H1 (cell line): ENCODE data around the gene SMG7. TPM values are rescaled to one million over a fixed set of nuclear protein-coding genes. Genes with fewer than 3 reads are reported as not detected.

Experiments
- CTCF ChIA-PET: fragments of 300-600 bp; sonication (Branson Sonifier 250); formaldehyde crosslinking; loops from one replicate; lab custom pipeline; 2021; ENCODE audit not compliant: partially characterized antibody; lab: Charles Lee
- POLR2A ChIA-PET: fragments of 300-600 bp; sonication (Branson Sonifier 250); formaldehyde crosslinking; loops from one replicate; lab custom pipeline; 2021; ENCODE audit warnings: inconsistent platforms; ENCODE audit not compliant: partially characterized antibody; lab: Charles Lee
- DNase-seq, 2 experiments: peaks; one replicate each; pipeline versions ENCODE4 v3.0.0 to v3.0.0-alpha.2; 2010 to 2022; ENCODE audit warnings: low spot score in 2 of 2, low read depth in 1 of 2, mixed read lengths in 1 of 2
- FAIRE-seq: peaks from 2 replicates; lab custom pipeline; 2011; peaks lifted over from hg19 to GRCh38; lab: Jason Lieb, UNC
- H2AFZ ChIP-seq: 2 replicates; pipeline ENCODE4 v1.8.1; 2012; ENCODE audit warnings: low read length, inconsistent platforms
- H2AK5ac ChIP-seq: 2 replicates; pipeline ENCODE4 v1.6.1; 2013; ENCODE audit warnings: low read depth, low read length
- H2BK120ac ChIP-seq: replicated peaks from 2 replicates; pipeline ENCODE3; 2013; ENCODE audit warnings: low read depth, low read length, inconsistent platforms
- H2BK12ac ChIP-seq: 2 replicates; pipeline ENCODE4 v1.6.1; 2013; ENCODE audit warnings: low read depth, low read length
- H2BK15ac ChIP-seq: 2 replicates; pipeline ENCODE4 v1.6.1; 2013; ENCODE audit warnings: low read length
- H2BK20ac ChIP-seq: 2 replicates; pipeline ENCODE4 v1.6.1; 2013; ENCODE audit warnings: low read length
- H2BK5ac ChIP-seq: 2 replicates; pipeline ENCODE4 v1.6.1; 2013; ENCODE audit warnings: low read depth, low read length
- H3K14ac ChIP-seq: 2 replicates; pipeline ENCODE4 v1.6.1; 2013; ENCODE audit warnings: inconsistent platforms; ENCODE audit not compliant: insufficient read length
- H3K18ac ChIP-seq: 2 replicates; pipeline ENCODE4 v1.6.1; 2013; ENCODE audit warnings: low read length; ENCODE audit errors: extremely low read depth
- H3K23ac ChIP-seq: 2 replicates; pipeline ENCODE4 v1.6.1; 2013; ENCODE audit warnings: inconsistent platforms; ENCODE audit not compliant: insufficient read length
- H3K23me2 ChIP-seq: 2 replicates; pipeline ENCODE4 v1.6.1; 2013; ENCODE audit warnings: low read depth, low read length
- H3K27ac ChIP-seq: 2 replicates; pipeline ENCODE4 v1.6.1; 2011; ENCODE audit warnings: low read depth, low read length, inconsistent platforms
- H3K27me3 ChIP-seq, 4 experiments: replicated peaks in 1 of 4; 1 replicate in 1 of 4; 2 replicates in 3 of 4; pipeline versions ENCODE4 v1.6.1 to v1.8.1; 2011 to 2013; ENCODE audit warnings: low read length in 3 of 4, mild to moderate bottlenecking in 3 of 4, inconsistent platforms in 2 of 4, mixed read lengths in 2 of 4, moderate library complexity in 1 of 4; ENCODE audit not compliant: control insufficient read depth in 3 of 4, insufficient read depth in 3 of 4; ENCODE audit errors: extremely low read depth in 1 of 4
- H3K36me3 ChIP-seq, 4 experiments: 2 replicates each; pipeline versions ENCODE4 v1.6.1 to v1.8.1; 2011 to 2013; ENCODE audit warnings: mild to moderate bottlenecking in 4 of 4, low read length in 3 of 4, moderate library complexity in 2 of 4, control low read depth in 1 of 4, inconsistent platforms in 1 of 4; ENCODE audit not compliant: insufficient read depth in 4 of 4, control insufficient read depth in 2 of 4
- H3K4ac ChIP-seq: replicated peaks from 2 replicates; pipeline ENCODE3; 2013; ENCODE audit warnings: low read length, low read depth, mixed read lengths, inconsistent platforms; ENCODE audit not compliant: insufficient read length
- H3K4me1 ChIP-seq, 4 experiments: replicated peaks in 1 of 4; 1 replicate in 1 of 4; 2 replicates in 3 of 4; pipeline versions ENCODE4 v1.6.1 to v1.8.1; 2011 to 2013; ENCODE audit warnings: low read length in 3 of 4, inconsistent platforms in 2 of 4, mixed read lengths in 1 of 4; ENCODE audit not compliant: insufficient read depth in 4 of 4, control insufficient read depth in 3 of 4
- H3K4me2 ChIP-seq, 2 experiments: 2 replicates each; pipeline versions ENCODE4 v1.6.1 to v1.8.1; 2011 to 2013; ENCODE audit warnings: low read depth in 2 of 2, low read length in 2 of 2, control low read depth in 1 of 2, inconsistent platforms in 1 of 2, mild to moderate bottlenecking in 1 of 2; ENCODE audit not compliant: insufficient read depth in 1 of 2
- H3K4me3 ChIP-seq, 4 experiments: fragments of 200-600, 300-600 bp in 1 of 4; sonication (generic), shearing (Covaris generic), sonication (Bioruptor Twin) in 1 of 4; 2 replicates each; pipeline versions ENCODE4 v1.5.1 to v1.8.1; 2011 to 2016; ENCODE audit warnings: low read length in 4 of 4, low read depth in 3 of 4, control low read depth in 2 of 4, inconsistent platforms in 2 of 4, mild to moderate bottlenecking in 2 of 4, mixed read lengths in 1 of 4, moderate library complexity in 1 of 4; ENCODE audit not compliant: insufficient read depth in 2 of 4; ENCODE audit errors: extremely low read depth in 1 of 4
- H3K56ac ChIP-seq: replicated peaks from 2 replicates; pipeline ENCODE3; 2013; ENCODE audit warnings: low read depth, mild to moderate bottlenecking, mixed read lengths, low read length, inconsistent platforms; ENCODE audit not compliant: insufficient read length
- H3K79me1 ChIP-seq: 2 replicates; pipeline ENCODE4 v1.6.1; 2013; ENCODE audit warnings: low read depth, low read length, control low read depth
- H3K79me2 ChIP-seq, 2 experiments: 2 replicates each; pipeline versions ENCODE4 v1.6.1 to v1.8.1; 2012 to 2013; ENCODE audit warnings: low read length in 2 of 2, mild to moderate bottlenecking in 2 of 2, inconsistent platforms in 1 of 2; ENCODE audit not compliant: insufficient read depth in 2 of 2, control insufficient read depth in 1 of 2
- H3K9ac ChIP-seq, 4 experiments: replicated peaks in 1 of 4; 1 replicate in 1 of 4; 2 replicates in 3 of 4; pipeline versions ENCODE4 v1.6.1 to v1.8.1; 2011 to 2013; ENCODE audit warnings: low read depth in 3 of 4, low read length in 3 of 4, control low read depth in 2 of 4, mild to moderate bottlenecking in 2 of 4, moderate library complexity in 2 of 4, inconsistent platforms in 1 of 4; ENCODE audit errors: extremely low read depth in 1 of 4
- H3K9me3 ChIP-seq, 2 experiments: 2 replicates each; pipeline versions ENCODE4 v1.6.1 to v1.8.1; 2012 to 2013; ENCODE audit warnings: mild to moderate bottlenecking in 2 of 2, moderate library complexity in 2 of 2, control low read depth in 1 of 2, inconsistent platforms in 1 of 2, low read depth in 1 of 2, low read length in 1 of 2, mixed read lengths in 1 of 2; ENCODE audit not compliant: insufficient read depth in 2 of 2
- H4K20me1 ChIP-seq, 2 experiments: replicated peaks in 1 of 2; 2 replicates each; pipeline versions ENCODE3 to v1.8.1; 2011 to 2013; ENCODE audit warnings: inconsistent platforms in 2 of 2, low read length in 2 of 2, mild to moderate bottlenecking in 1 of 2; ENCODE audit not compliant: insufficient read depth in 2 of 2, control insufficient read depth in 1 of 2
- H4K5ac ChIP-seq: 2 replicates; pipeline ENCODE4 v1.6.1; 2013; ENCODE audit warnings: low read length, low read depth, mixed read lengths, inconsistent platforms; ENCODE audit not compliant: insufficient read length
- H4K8ac ChIP-seq: 2 replicates; pipeline ENCODE4 v1.8.0; 2013; ENCODE audit warnings: mild to moderate bottlenecking, moderate library complexity, low read length, inconsistent platforms; ENCODE audit not compliant: insufficient read depth; ENCODE audit errors: extremely low read depth
- H4K91ac ChIP-seq: replicated peaks from 2 replicates; pipeline ENCODE3; 2013; ENCODE audit warnings: low read length, mixed read lengths, inconsistent platforms; ENCODE audit not compliant: insufficient read length
- CTCF ChIP-seq, 3 experiments: IDR thresholded peaks; 1 replicate in 2 of 3; 2 replicates in 1 of 3; pipeline versions ENCODE4 v1.5.1 to v1.6.1; 2011; ENCODE audit warnings: low read length in 3 of 3, mild to moderate bottlenecking in 3 of 3, inconsistent platforms in 2 of 3, low read depth in 1 of 3, moderate library complexity in 1 of 3; ENCODE audit not compliant: insufficient read depth in 1 of 3; ENCODE audit errors: control extremely low read depth in 1 of 3
- FOSL1 ChIP-seq: IDR thresholded peaks from 2 replicates; pipeline ENCODE4 v1.6.1; 2011; ENCODE audit warnings: mild to moderate bottlenecking, low read depth, low read length, moderate library complexity; ENCODE audit not compliant: insufficient read depth
- JUND ChIP-seq: IDR thresholded peaks from 2 replicates; pipeline ENCODE4 v1.6.1; 2011; ENCODE audit warnings: mild to moderate bottlenecking, improper control_type of control experiment, low read length
- NANOG ChIP-seq: IDR thresholded peaks from 2 replicates; pipeline ENCODE4 v1.6.1; 2011; ENCODE audit warnings: low read length, low read depth, mild to moderate bottlenecking, inconsistent platforms; ENCODE audit not compliant: insufficient read depth, poor library complexity, severe bottlenecking
- POU5F1 ChIP-seq: IDR thresholded peaks from 2 replicates; pipeline ENCODE4 v1.6.1; 2011; ENCODE audit warnings: low read depth, mild to moderate bottlenecking, low read length, moderate library complexity
- SAP30 ChIP-seq: fragments of 300-600 bp; sonication (generic); IDR thresholded peaks from 2 replicates; pipeline ENCODE4 v1.7.1; 2012; ENCODE audit warnings: low read length, moderate library complexity, mild to moderate bottlenecking, inconsistent platforms; ENCODE audit not compliant: insufficient read depth, insufficient replicate concordance
- SIX5 ChIP-seq: IDR thresholded peaks from 2 replicates; pipeline ENCODE4 v1.6.1; 2011; ENCODE audit warnings: mild to moderate bottlenecking, low read depth, low read length
- SP2 ChIP-seq: IDR thresholded peaks from 2 replicates; pipeline ENCODE4 v1.6.1; 2012; ENCODE audit warnings: mild to moderate bottlenecking, low read length, inconsistent platforms
- WGBS, 2 experiments: shearing (Covaris generic) in 1 of 2; methylation state at CpG; one replicate each; pipeline versions ENCODE4 v1.1.6 to v1.1.7; 2013 to 2015; ENCODE audit warnings: low lambda C conversion rate in 2 of 2, mixed read lengths in 2 of 2, inconsistent platforms in 1 of 2, low coverage in 1 of 2, missing lambda C conversion rate in 1 of 2; ENCODE audit not compliant: insufficient replicate concordance in 2 of 2, insufficient coverage in 1 of 2, insufficient read length in 1 of 2; ENCODE audit errors: extremely low coverage in 1 of 2, missing lambda C conversion rate in 1 of 2; 5-methylcytosine and 5-hydroxymethylcytosine counted together
- polyA plus RNA-seq, 7 experiments: library from polyadenylated mRNA; depleted of rRNA in 3 of 7; stranded (reverse) in 5 of 7; unstranded in 2 of 7; fragments of >200 nt in 5 of 7; fragments of 200-250 nt in 2 of 7; gene quantifications; 1 replicate in 5 of 7; 2 replicates in 1 of 7; 4 replicates in 1 of 7; pipeline versions ENCODE4 v1.2.1 to v1.2.3, GENCODE V29; 2011 to 2013; ENCODE audit warnings: missing spikeins in 2 of 7, mixed read lengths in 2 of 7
- total RNA-seq: library from RNA; stranded (reverse); fragmentation: NEBNext Ultra II Directional; extraction: Animal tissue kit (Norgen Biotek cat#: 25700); gene quantifications from 2 replicates; pipeline ENCODE4 v1.2.1, GENCODE V29; 2021

SMG7 gene
- total and polyA plus RNA-seq, 2 of the 8 experiments (the other 6 are each of a cell fraction or from before 2014, with no cell fraction given): 39.3 to 65.6 TPM

GRCh38 chr1:183477986-183478781, 5.9 kb downstream of the SMG7 start:
- Histone ChIP-seq H2BK20ac (no peak overlapping the region), H3K4ac (no peak overlapping the region), H2BK12ac (no peak overlapping the region), H2BK120ac (no peak overlapping the region), H2BK15ac (no peak overlapping the region), H3K56ac (no peak overlapping the region), H3K79me2 (peaks cover 26 to 100% of the 10 kb centered on the region in 2 experiments), H3K23me2 (peaks cover 2% of the 10 kb centered on the region), H4K8ac (no peak overlapping the region), H3K4me2 (no peak overlapping the region), H3K36me3 (no peaks in the 10 kb centered on the region; a peak in 1 of 8 replicates), H3K18ac (no peak overlapping the region), H3K23ac (no peak overlapping the region), H3K14ac (no peak overlapping the region), H3K4me1 (peaks cover 0 to 8% (median 3%) of the 10 kb centered on the region in 4 experiments; a peak in 5 of 7 replicates), H3K79me1 (peaks cover 10% of the 10 kb centered on the region), H2AFZ (no peak overlapping the region), H3K9me3 (no peaks in the 10 kb centered on the region), H4K20me1 (peaks cover 11 to 16% of the 10 kb centered on the region in 2 experiments), H2BK5ac (no peak overlapping the region), H3K9ac (no peak overlapping the region), H3K4me3 (no peak overlapping the region), H3K27me3 (no peaks in the 10 kb centered on the region), H4K91ac (no peak overlapping the region), H4K5ac (no peak overlapping the region), H3K27ac (no peak overlapping the region), H2AK5ac (no peak overlapping the region)
- POLR2A ChIA-PET: no interaction called here
- CTCF ChIA-PET: interaction anchor here (1.0 to 1.3 kb wide), 2 partner anchors 30 to 250 kb away, joined by 3 read pairs; no protein-coding TSS in a partner anchor
- FAIRE-seq: no peak
- WGBS, 2 experiments: 91% methylated on average over 3 of the region's 3 CpGs; no CpG with 5 or more reads in 1 of the 2 experiments
- no peak for DNase-seq
- TF ChIP-seq SP2 (no peak), POU5F1 (no peak), JUND (no peak), SIX5 (no peak), NANOG (no peak), SAP30 (no peak), FOSL1 (no peak), CTCF (IDR thresholded peaks at IDR 0.05; ENCODE audit: control extremely low read depth in 1 of 3, insufficient read depth in 1 of 3, low read depth in 1 of 3, low read length in 3 of 3) (no peak)
